GM21381 (cell line): ENCODE measurements around the gene ITGBL1.
"Not testable (repeated sequence)": the region's sequence is repeated elsewhere in the genome, so short reads cannot be mapped to it uniquely, and the experiment has no call there.

Experiments used
- ATAC-seq: cut with Tn5 transposase; IDR thresholded peaks from one replicate; pipeline ENCODE4 v1.9.1; 2021; ENCODE audit warnings: mild to moderate bottlenecking, moderate library complexity; ENCODE audit not compliant: unreplicated experiment

The ITGBL1 gene

DNA sequence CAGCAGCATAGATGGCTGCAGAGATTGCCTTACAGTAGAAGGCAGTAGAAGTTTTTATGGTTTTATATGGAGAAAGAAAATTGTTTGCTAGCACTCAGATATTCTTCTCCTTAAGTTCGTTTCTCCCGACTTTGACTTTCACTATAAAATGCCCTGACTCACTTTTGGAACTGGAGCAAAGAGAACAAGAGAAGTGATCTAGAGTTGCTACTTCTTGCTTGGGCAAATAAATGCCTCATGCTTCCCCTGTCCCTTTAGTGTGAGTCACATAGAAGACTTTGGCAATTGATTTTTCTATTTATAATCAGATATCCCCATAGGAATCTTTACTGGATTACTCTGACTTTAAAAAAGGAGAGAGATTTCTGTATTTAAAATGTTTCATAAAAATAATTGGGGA, 46.9 kb downstream of the ITGBL1 start:
- ATAC-seq: no peak

DNA sequence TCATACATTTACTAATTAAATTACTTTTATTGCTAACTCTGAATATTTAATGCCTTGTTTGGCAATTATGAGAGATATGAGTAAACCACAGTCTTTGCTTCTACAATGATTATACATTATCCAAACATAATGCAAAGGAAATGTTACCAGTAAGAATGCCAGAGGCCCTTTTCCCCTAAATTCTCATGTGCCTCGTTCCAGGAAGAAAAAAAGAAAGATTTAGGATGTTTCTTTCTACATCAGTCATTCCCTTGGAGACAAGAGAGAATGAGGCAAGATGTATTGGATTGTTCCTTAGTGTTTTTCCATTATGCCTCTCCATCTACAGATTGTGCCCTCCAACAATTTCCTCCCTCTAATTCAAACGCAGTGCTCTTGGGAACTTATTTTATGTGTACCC, 50.1 kb downstream of the ITGBL1 start:
- no peak for ATAC-seq

DNA sequence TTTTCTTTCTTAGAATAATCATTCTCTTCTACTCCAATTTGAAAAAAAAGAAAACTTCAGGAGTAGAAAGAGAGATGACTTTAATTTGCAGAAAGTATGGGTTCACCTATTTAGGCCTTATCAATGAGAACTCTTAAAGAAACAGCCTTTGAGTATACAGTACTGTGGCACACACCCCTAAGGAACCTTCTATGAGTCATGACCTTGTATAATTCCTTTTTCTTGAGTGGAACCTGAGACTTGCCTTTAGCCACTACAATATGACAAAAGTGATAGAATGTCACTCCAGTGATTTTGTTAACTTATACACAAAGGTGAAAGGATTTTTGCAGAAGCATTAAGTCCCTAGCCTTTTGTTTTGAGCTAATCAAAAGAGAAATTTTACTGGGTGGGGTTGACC, 58.7 kb downstream of the ITGBL1 start:
- ATAC-seq: no peak

DNA sequence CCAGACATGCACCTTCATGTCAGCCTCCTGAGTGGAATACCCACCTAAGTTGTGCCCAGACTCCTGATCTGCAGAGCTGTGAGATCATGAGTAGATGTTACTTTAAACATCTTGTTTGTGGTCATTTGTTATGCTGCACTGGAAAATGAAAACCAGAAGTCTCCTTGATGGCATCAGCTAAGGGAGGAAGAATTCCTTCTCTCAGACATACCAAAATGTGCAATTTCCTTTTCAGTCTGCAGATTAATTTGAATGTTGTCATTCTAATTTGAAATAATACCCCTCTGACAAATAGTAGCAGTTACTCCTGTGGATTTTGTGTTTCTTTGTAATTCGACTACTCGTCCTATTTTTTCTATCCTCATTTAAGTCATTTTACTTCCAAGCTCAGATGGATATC, 59.3 kb downstream of the ITGBL1 start:
- ATAC-seq: no peak

DNA sequence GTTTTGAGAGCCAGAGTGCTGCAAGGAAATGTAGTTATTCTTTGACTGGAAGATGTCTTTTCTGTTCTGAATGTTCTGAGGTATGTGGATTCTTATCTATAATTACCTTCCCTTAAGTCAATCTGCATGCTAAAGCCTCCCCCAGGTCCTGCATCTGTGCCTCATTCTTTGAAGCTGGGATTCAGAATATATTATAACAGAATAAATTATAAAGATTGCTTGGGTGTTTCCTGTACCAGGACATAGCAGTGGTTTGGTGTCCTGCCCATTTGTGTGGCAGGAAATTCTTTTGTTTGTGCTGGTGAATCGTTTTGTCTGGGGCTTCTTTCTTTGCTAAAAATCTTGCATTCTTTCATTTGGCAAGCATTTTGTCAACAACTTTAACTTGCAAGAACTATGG, 60.2 kb downstream of the ITGBL1 start:
- ATAC-seq: no peak

DNA sequence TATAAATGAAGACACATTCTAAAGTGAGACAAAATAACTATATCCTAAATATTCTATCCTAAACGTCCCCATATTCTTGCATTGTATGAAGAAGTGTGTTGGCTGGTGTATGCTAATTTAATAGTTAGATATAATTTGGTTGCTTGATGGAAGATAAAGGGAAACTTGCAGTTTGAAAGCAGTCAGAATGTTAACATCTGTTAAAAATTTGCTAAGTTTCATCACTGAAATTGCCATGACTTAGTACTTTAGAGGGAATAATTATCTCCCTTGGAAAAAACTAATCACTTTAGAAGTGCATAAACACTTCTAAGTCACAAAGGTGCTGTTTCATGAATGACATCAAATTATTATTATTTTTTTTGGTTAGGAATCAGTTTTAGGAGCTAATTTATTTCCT, 61.6 kb downstream of the ITGBL1 start:
- ATAC-seq: no peak

DNA sequence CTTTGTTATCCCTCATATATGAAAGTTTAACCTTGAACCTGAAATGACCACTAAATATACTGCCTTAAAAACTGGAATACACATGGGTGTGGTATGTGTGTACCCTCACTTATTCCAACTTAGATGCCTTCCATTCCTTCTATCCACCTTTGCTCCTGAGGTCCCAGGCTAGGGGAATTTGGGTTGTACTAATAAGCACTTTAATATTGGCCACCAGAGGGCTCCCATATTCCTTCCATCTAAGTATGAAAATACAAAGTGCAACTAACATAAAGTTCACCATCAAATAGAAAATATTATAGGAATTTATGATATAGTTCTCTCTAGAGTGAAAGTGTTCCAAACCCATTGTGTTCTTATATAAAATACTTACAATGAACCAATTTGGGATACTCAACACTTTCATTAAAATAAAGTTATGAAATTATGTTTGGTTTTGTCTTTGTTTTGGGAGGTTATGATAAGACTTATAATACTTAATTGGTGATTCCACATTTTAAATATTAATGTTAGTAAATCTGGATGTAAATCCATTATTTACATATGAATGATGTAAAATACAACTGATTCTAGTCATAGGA, 62.3 kb downstream of the ITGBL1 start:
- no peak for ATAC-seq

DNA sequence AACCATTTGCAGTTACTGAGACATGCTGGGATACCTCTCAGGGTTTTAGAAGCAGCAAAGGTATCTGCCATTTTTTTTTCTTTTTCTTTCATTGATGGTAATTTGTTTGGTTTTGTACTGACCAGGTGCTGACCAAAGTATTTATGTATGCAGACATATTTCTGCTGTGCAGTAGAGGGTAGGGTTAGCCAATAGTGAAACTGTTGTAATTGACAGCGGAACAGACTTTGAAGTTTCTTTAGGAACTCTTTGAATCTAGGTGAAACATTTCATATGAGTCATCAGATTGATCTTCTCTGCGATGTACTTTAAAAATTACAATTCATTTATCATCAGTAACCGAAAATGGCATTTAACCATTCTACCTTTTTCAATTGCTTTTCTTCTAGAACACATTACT, 63.0 kb downstream of the ITGBL1 start:
- ATAC-seq: no peak

DNA sequence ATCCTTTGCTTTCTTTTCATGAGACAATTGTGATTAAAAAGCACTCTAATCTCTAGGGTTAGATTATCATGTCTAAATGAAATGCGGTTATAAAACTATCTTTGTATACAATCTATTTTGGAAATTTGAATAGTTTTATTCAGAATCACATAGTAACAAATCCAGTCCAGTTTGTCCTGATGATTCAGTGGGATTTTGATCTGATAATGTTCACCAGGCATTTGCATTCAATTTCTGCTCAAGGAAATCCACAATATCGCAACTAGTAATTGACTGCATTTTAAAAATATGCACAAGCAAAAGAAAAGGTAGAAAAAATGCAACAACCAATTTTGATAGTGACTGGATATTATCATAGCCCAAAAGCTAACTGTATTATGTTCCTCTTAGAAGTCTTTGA, 63.8 kb downstream of the ITGBL1 start:
- no peak for ATAC-seq

DNA sequence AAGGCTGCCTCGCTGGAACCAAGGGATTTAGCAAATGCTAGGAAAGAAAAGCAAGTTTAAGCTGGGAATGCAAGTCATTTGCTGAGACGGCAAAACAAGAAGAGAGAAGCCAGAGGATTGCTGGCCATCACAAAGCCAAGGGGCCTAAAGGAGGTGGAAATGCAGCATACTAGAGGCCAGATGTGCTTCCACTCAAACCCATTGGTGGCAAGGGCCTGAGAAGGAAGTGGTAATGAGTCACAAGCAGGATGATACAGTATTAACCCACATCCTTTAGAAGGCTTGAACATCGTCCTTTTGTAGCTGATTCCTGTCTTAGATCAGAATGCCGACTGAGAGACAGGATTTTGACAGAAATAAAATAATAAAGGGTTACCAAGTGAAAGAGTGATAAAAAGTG, 68.2 kb downstream of the ITGBL1 start:
- ATAC-seq: peak; percentile 72

DNA sequence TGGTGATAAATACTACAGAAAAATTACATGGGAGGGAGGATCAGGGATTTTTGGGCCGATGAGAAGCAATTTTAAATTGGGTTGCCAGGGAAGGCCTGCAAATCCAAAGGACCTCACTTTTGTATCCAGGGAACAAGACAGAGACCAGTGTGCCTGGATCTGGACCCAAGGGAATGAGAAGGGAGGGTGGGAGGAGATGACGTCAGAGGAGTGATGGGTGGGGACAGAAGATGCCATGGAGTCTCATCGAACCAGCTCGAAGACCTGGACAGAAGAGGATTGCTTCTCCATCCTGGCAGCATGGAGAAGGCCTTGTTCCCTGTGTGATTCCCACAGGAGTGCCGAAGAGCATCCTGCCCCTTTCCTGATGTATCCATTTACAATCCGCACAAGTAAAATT, 68.9 kb downstream of the ITGBL1 start:
- no peak for ATAC-seq

DNA sequence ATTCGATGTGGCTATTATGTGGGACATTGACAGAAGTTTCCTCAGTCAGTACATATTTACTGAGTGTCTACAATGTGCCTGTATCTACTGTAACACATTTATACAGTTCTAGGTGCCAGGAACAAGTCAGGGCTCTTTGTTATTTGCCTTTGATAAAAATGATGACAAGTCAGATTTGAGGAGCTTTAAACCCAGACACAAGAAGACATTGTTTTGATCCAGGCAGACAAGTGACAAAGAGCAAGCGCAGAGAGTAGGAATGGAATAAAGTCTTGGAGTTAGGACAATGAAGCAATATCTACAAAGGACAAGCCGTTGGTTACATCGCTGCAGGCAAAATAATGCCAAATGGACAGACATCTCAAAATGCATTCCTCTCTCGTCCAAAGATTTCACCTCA, 70.1 kb downstream of the ITGBL1 start:
- ATAC-seq: no peak

DNA sequence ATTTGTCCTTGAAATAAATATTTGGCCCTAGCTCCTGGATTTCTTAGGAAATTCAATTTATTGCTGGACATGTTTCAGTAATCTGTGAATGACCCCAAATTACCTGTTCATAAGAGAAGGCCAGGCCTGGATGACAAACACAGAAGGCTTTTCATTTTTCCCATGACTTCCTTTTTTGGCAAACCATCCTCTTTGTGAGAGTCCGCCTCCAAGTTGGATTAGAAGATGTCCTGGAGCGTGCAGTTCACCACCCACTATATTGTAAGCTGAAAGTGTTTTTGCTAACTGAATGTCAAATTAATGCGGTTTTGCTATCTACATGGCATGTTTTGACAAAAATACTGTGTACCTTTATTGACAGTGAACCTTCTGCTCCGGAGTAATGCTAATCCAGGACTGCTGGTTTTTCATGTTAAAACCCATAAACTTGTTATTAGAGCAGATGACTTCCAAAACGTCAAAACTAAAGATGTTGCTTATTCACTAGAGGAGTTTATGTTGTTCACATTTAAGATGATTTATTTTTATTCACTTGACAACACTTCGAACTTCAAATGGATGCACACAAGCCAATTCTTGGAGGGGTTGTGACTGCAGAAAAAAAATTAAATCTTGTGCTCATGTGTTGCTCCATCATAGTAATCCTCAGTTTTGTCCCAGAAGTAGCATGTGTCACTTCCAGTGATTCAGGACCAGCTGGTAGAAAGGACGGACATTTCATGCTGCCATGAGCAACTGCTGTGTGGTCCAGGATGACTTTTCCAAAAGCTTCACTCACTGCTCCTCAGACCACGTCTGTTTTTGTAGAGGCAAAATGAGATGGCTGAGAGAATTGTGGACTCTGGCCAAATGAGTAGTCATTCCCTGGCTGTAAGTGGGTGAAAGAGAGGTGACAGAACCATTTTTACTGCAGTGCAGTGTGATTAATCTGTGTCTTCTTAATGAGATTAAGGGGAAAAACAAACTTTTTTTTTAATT, 71.0 kb downstream of the ITGBL1 start:
- ATAC-seq: no peak

DNA sequence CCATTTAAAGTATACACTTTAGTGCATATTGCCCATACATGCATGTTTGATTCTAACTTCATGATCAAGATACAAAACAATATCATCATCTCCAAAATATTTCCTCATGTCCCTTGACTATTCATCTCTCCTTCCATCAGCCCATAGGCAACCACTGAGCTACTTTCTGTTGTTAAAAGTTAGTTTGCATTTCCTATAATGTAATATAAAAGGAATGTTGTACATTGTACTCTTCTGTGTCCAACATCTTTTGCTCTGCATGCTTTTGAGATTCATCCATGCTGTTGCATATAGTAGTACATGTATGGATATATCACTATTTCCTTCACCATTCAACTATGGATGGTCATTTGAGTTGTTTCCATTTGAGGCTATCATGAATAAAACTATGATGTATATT, 74.7 kb downstream of the ITGBL1 start:
- no peak for ATAC-seq

DNA sequence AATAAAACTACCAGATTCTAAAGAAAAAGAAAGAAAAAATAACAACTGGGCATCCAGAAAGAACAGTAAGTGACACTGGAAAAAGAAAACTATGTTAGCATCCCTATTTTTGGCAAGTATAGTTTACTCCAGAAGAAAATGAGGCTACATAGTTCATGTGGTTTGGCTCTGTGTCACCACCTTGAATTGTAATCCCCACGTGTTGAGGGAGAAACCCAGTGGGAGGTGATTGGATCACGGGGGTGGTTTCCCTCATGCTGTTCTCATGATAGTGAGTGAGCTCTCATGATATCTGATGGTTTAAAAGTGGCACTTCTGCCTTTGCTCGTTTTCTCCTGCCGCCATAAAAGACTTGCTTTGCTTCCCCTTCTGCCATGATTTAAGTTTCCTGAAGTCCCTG, 76.9 kb downstream of the ITGBL1 start:
- ATAC-seq: no peak

DNA sequence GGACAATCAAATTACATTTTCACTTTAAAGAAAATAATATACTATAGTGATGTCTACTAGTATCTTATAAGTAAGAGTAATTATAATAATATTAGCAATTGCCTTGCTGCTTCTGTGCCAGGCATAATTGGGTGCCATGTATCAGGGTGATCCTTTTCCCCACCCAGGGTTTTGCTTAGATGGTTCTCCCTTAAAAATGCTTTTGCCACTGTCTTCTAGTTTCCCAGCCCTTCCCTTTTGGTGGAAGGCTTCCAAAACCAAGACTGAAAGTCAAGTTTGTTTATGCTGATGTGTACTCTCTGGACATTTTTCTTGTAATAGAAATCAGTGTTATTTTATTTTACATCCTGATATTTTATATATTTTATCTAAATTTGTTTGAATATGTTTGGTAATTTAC, 77.8 kb downstream of the ITGBL1 start:
- ATAC-seq: no peak

DNA sequence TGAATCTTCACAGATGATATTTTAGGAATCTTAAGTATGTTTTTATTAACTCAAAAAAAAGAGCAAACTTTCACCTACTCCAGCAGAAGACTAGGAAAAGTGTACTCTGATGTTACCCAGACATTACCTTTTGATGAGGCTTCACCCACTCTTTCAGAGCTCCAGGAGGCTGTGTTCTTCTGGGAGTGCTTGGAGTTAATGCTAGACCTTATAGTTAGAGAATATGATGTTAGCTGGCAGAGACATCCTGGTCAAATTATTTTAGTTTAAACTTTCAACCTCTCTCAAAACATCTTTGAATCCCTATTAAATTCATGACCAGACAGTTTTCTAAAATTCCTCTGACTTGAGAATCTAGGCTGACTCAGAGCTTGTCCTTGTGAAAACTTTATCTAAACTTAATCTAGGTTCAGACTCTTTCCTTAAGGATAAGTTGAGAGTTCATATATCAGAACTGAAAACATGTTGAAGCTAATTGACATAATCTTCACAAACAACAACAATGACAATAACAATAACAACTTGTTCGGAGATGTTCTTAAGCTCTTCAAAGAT, 82.8 kb downstream of the ITGBL1 start:
- no peak for ATAC-seq

DNA sequence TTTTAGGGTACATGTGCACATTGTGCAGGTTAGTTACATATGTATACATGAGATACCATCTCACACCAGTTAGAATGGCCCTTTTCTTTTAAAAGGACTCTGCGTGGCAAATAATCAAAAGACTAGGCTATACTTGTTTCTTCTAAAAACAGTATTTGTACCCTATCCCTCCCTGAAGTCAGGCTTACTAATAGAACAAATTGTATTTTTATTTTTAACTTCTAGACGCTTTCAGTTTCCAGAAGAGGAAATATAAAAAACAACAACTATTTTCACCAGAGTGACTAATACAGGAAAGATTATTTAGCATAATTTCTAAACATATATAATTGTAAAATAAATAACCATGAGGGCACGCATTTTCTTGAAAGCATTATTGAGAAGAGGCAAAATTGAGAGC, 83.6 kb downstream of the ITGBL1 start:
- ATAC-seq: no peak

DNA sequence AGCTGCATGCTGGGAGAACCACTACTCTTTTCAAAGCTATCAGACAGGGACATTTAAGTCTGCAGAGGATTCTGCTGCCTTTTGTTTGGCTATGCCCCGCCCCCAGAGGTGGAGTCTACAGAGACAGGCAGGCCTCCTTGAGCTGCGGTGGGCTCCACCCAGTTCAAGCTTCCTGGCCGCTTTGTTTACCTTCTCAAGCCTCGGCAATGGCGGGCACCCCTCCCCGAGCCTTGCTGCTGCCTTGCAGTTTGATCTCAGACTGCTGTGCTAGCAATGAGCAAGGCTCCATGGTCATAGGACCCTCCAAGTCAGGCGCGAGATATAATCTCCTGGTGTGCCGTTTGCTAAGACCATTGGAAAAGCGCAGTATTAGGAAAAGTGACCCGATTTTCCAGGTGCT, 92.1 kb downstream of the ITGBL1 start:
- ATAC-seq: not testable (repeated sequence)

DNA sequence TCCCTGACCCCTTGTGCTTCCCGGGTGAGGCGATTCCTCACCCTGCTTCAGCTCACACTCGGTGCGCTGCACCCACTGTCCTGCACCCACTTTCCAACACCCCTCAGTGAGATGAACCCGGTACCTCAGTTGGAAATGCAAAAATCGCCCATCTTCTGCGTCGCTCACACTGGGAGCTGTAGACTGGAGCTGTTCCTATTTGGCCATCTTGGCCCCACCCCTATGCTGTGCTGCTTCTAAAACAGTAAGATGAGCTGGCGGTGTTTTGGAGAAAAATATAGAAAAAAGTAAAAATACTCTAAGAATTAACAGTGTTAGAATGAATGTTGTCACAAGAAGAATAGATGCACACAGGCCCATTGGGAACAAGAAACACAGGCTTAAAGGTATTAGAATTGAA, 92.5 kb downstream of the ITGBL1 start:
- no peak for ATAC-seq

DNA sequence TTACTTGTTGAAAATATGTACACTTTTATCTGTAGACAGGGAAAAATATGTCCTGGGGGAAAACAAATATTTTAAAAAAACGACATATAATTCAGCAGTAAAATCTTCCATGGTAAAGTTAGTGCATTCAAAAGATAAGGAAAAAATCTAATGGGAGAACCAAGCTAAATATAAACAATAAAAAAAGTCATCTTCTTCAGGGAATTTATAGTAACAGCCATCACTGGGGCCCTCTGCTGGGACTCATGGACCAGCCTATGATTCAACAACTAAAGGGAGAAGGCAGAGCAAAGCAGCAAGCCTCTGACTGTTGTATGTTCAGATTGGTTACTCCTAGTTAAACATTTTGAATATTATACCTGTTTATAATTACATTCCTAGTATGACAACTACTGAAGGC, 93.0 kb downstream of the ITGBL1 start:
- ATAC-seq: no peak

DNA sequence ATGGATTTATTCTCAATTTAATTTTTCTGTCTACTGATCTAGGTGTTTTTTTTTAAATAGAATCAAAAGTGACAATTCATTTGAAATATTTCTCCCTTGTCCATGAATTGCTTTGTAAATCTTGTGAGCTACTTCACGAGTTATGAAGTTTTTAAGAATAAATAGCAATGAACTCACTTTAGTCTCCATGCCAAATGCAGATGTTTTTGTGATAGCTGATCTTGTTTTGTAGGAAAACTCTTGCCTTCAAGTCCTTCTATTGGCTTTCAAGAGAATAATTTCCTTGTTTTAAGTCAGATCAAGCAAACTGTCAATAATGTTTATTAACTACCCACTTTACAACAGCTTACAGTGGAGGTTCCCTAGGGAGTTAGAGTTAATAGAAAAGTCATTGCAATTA, 99.8 kb downstream of the ITGBL1 start:
- ATAC-seq: no peak
